ENCODE results near the gene KLHL29. TPM values are rescaled to one million over a fixed set of nuclear protein-coding genes. Genes with fewer than 3 reads are reported as not detected.

Gene KLHL29
- total and polyA plus RNA-seq, 10 of the 15 experiments (the other 5 are each of a cell fraction or from before 2014, with no cell fraction given), result 1.4 to 19.5 (median 6.1) TPM

DNA sequence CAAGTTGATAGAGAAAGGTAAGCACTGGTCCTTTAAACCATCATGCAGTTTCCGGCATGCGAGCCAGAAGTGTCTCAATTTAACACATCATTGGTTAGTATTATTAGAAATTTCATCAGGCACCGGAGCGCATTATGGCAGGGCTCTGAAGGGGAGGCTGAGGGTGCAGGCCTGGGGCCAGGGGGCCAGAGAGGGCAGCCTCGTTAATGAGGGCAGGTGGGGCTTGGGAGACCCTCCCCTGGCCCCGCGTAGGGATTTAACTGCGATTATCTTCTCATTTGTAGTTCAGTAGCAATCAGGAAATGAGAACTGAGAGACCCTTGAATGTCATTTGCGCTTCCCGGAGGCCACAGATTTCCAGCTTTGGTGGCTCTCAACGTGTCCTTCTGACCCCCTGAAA lies 246.4 kb downstream of the KLHL29 start:
- Histone ChIP-seq H3K27ac (ENCODE audit: control insufficient read depth, insufficient read depth) (no peak overlapping the region), H4K20me1 (ENCODE audit: control insufficient read depth, insufficient read depth) (no peaks in the 10 kb centered on the region), H3K79me2 (ENCODE audit: control insufficient read depth, insufficient read depth, low read length) (no peaks in the 10 kb centered on the region), H3K27me3 (replicated peaks in 1 of 2; ENCODE audit: control insufficient read depth in 2 of 2, insufficient read depth in 2 of 2, low read length in 1 of 2) (no peaks in the 10 kb centered on the region), H3K4me1 (ENCODE audit: control insufficient read depth, insufficient read depth, low read length) (no peaks in the 10 kb centered on the region), H3K9me3 (replicated peaks; ENCODE audit: control insufficient read depth, insufficient read depth, low read length) (no peaks in the 10 kb centered on the region), H2AFZ (ENCODE audit: control insufficient read depth, low read depth, low read length) (no peak overlapping the region), H3K9ac (ENCODE audit: control insufficient read depth, insufficient read depth, low read length) (no peak overlapping the region), H3K4me2 (ENCODE audit: control insufficient read depth, insufficient read depth) (no peak overlapping the region), H3K4me3 (no peak overlapping the region), H3K36me3 (ENCODE audit: control insufficient read depth in 2 of 2, insufficient read depth in 2 of 2, low read length in 1 of 2) (no peaks in the 10 kb centered on the region; a peak in 1 of 4 replicates)
- in situ Hi-C loops (cut with MboI) (no loop called here), intact Hi-C loops (cut with micrococcal nuclease; ENCODE audit: unreplicated experiment) (no loop called here)
- POLR2A ChIA-PET, result no interaction called here
- DNase-seq (ENCODE audit: low read depth, low spot score), result no peak
- RAD21 ChIA-PET (ENCODE audit: unreplicated experiment), result no interaction called here
- FAIRE-seq, result no peak
- SMC1A ChIA-PET (ENCODE audit: uncharacterized antibody, unreplicated experiment), result no interaction called here
- no peak for ATAC-seq
- CTCF ChIA-PET, result no interaction called here
- 69% methylated on average over 11 of the region's 11 CpGs for WGBS (ENCODE audit: insufficient coverage, insufficient replicate concordance, low lambda C conversion rate, missing lambda C conversion rate)
- TF ChIP-seq HDGF (IDR thresholded peaks at IDR 0.05), result no peak
- TF ChIP-seq BRCA1 (IDR thresholded peaks at IDR 0.05; ENCODE audit: low read depth, low read length), result no peak
- TF ChIP-seq CBFB (IDR thresholded peaks at IDR 0.05; ENCODE audit: low read depth), result no peak
- TF ChIP-seq, protein P1, sequence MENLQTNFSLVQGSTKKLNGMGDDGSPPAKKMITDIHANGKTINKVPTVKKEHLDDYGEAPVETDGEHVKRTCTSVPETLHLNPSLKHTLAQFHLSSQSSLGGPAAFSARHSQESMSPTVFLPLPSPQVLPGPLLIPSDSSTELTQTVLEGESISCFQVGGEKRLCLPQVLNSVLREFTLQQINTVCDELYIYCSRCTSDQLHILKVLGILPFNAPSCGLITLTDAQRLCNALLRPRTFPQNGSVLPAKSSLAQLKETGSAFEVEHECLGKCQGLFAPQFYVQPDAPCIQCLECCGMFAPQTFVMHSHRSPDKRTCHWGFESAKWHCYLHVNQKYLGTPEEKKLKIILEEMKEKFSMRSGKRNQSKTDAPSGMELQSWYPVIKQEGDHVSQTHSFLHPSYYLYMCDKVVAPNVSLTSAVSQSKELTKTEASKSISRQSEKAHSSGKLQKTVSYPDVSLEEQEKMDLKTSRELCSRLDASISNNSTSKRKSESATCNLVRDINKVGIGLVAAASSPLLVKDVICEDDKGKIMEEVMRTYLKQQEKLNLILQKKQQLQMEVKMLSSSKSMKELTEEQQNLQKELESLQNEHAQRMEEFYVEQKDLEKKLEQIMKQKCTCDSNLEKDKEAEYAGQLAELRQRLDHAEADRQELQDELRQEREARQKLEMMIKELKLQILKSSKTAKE (IDR thresholded peaks at IDR 0.05; ENCODE audit: low read depth, poor library complexity, severe bottlenecking), result no peak
- TF ChIP-seq RAD51 (IDR thresholded peaks at IDR 0.05), result no peak
- TF ChIP-seq, protein P2, sequence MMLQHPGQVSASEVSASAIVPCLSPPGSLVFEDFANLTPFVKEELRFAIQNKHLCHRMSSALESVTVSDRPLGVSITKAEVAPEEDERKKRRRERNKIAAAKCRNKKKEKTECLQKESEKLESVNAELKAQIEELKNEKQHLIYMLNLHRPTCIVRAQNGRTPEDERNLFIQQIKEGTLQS (IDR thresholded peaks at IDR 0.05; ENCODE audit: borderline replicate concordance, extremely low read depth, low read depth, low read length), result no peak
- TF ChIP-seq NRF1 (conservative IDR thresholded peaks at IDR 0.05; ENCODE audit: low read depth, low read length), result no peak
- TF ChIP-seq, protein P3, sequence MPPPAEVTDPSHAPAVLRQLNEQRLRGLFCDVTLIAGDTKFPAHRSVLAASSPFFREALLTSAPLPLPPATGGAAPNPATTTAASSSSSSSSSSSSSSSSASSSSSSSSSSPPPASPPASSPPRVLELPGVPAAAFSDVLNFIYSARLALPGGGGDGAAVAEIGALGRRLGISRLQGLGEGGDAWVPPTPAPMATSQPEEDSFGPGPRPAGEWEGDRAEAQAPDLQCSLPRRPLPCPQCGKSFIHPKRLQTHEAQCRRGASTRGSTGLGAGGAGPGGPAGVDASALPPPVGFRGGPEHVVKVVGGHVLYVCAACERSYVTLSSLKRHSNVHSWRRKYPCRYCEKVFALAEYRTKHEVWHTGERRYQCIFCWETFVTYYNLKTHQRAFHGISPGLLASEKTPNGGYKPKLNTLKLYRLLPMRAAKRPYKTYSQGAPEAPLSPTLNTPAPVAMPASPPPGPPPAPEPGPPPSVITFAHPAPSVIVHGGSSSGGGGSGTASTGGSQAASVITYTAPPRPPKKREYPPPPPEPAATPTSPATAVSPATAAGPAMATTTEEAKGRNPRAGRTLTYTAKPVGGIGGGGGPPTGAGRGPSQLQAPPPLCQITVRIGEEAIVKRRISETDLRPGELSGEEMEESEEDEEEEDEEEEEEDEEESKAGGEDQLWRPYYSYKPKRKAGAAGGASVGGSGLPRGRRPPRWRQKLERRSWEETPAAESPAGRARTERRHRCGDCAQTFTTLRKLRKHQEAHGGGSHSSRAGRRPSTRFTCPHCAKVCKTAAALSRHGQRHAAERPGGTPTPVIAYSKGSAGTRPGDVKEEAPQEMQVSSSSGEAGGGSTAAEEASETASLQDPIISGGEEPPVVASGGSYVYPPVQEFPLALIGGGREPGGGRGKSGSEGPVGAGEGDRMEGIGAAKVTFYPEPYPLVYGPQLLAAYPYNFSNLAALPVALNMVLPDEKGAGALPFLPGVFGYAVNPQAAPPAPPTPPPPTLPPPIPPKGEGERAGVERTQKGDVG (CRISPR knock-in tag; IDR thresholded peaks at IDR 0.05), result no peak
- TF ChIP-seq, protein P4, sequence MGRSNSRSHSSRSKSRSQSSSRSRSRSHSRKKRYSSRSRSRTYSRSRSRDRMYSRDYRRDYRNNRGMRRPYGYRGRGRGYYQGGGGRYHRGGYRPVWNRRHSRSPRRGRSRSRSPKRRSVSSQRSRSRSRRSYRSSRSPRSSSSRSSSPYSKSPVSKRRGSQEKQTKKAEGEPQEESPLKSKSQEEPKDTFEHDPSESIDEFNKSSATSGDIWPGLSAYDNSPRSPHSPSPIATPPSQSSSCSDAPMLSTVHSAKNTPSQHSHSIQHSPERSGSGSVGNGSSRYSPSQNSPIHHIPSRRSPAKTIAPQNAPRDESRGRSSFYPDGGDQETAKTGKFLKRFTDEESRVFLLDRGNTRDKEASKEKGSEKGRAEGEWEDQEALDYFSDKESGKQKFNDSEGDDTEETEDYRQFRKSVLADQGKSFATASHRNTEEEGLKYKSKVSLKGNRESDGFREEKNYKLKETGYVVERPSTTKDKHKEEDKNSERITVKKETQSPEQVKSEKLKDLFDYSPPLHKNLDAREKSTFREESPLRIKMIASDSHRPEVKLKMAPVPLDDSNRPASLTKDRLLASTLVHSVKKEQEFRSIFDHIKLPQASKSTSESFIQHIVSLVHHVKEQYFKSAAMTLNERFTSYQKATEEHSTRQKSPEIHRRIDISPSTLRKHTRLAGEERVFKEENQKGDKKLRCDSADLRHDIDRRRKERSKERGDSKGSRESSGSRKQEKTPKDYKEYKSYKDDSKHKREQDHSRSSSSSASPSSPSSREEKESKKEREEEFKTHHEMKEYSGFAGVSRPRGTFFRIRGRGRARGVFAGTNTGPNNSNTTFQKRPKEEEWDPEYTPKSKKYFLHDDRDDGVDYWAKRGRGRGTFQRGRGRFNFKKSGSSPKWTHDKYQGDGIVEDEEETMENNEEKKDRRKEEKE (IDR thresholded peaks at IDR 0.05), result no peak
- TF ChIP-seq CREM (IDR thresholded peaks at IDR 0.05; ENCODE audit: low read depth), result no peak
- no peak for TF ChIP-seq POU2F2 (IDR thresholded peaks at IDR 0.05; ENCODE audit: borderline replicate concordance, low read depth, low read length)
- no peak for TF ChIP-seq ZSCAN29 (IDR thresholded peaks at IDR 0.05)
- TF ChIP-seq NFXL1 (IDR thresholded peaks at IDR 0.05; ENCODE audit: borderline replicate concordance), result no peak
- TF ChIP-seq KDM1A (IDR thresholded peaks at IDR 0.05; ENCODE audit: borderline replicate concordance), result no peak
- TF ChIP-seq HDAC2 (IDR thresholded peaks at IDR 0.05), result no peak
- no peak for TF ChIP-seq JUNB (IDR thresholded peaks at IDR 0.05)
- no peak for TF ChIP-seq DPF2 (IDR thresholded peaks at IDR 0.05)
- TF ChIP-seq CHD2 (IDR thresholded peaks at IDR 0.05; ENCODE audit: borderline replicate concordance, low read depth, low read length), result no peak
- no TSS peak for BruUV-seq (replicated peaks)
